Measurements from ENCODE around the gene SMIM23. TPM values are rescaled to one million over a fixed set of nuclear protein-coding genes. Genes with fewer than 3 reads are reported as not detected.

SMIM23 gene
- total and polyA plus RNA-seq, 5 experiments from 2014 or later, result not detected

GRCh38 chr5:171806976-171807747 is 21.5 kb downstream of the SMIM23 start:
- Mint-ChIP-seq H3K9me3 (peaks cover 0 to 19% (median 10%) of the 10 kb centered on the region in 9 donors), H3K27me3 (peaks cover 31 to 64% (median 39%) of the 10 kb centered on the region in 5 donors), H3K36me3 (peaks cover 0 to 20% (median 3%) of the 10 kb centered on the region in 3 donors), H3K4me3 (peak overlapping the region in 9 of 10 donors; percentile 12 to 62 (median 27)), H3K4me1 (peaks cover 1 to 12% (median 6%) of the 10 kb centered on the region in 4 donors), H3K27ac (no peak overlapping the region)
- POLR2A ChIA-PET, result interaction anchor here (0.7 kb wide), 1 partner anchor 11 kb away, joined by 4 read pairs; no protein-coding TSS in a partner anchor
- ATAC-seq (no peak), DNase-seq (no peak)

GRCh38 chr5:171808453-171808852 is 22.8 kb downstream of the SMIM23 start:
- Mint-ChIP-seq H3K27me3 (peaks cover 31 to 63% (median 37%) of the 10 kb centered on the region in 5 donors), H3K36me3 (peaks cover 0 to 27% (median 3%) of the 10 kb centered on the region in 3 donors), H3K9me3 (peaks cover 0 to 24% (median 12%) of the 10 kb centered on the region in 9 donors), H3K4me3 (no peak overlapping the region), H3K4me1 (peaks cover 1 to 12% (median 6%) of the 10 kb centered on the region in 4 donors), H3K27ac (no peak overlapping the region)
- ATAC-seq (no peak), DNase-seq (no peak)
- POLR2A ChIA-PET, result no interaction called here

- Mint-ChIP-seq H3K27ac (no peak overlapping the region), H3K4me3 (no peak overlapping the region), H3K36me3 (peaks cover 0 to 27% (median 3%) of the 10 kb centered on the region in 3 donors), H3K27me3 (peaks cover 31 to 58% (median 36%) of the 10 kb centered on the region in 5 donors), H3K9me3 (peaks cover 0 to 24% (median 12%) of the 10 kb centered on the region in 9 donors), H3K4me1 (peaks cover 1 to 12% (median 6%) of the 10 kb centered on the region in 4 donors)
- POLR2A ChIA-PET, result no interaction called here
- ATAC-seq (no peak), DNase-seq (no peak)
These were observed 23.3 kb downstream of the SMIM23 start for GRCh38 chr5:171808951-171809350.

GRCh38 chr5:171810227-171810626 is 24.6 kb downstream of the SMIM23 start:
- Mint-ChIP-seq H3K27me3 (peaks cover 24 to 45% (median 28%) of the 10 kb centered on the region in 5 donors), H3K9me3 (peaks cover 0 to 24% (median 12%) of the 10 kb centered on the region in 9 donors)
- ATAC-seq, result no peak

GRCh38 chr5:171813270-171813669 is 27.7 kb downstream of the SMIM23 start:
- ATAC-seq (no peak), DNase-seq (no peak)
- H3K27ac Mint-ChIP-seq, result no peak overlapping the region
- H3K27me3 Mint-ChIP-seq, result peaks cover 4 to 15% (median 10%) of the 10 kb centered on the region in 5 donors
- H3K9me3 Mint-ChIP-seq, result peaks cover 0 to 15% (median 9%) of the 10 kb centered on the region in 9 donors
- POLR2A ChIA-PET, result no interaction called here
- no peak overlapping the region for H3K4me3 Mint-ChIP-seq
- peaks cover 0 to 18% (median 1%) of the 10 kb centered on the region in 3 donors for H3K36me3 Mint-ChIP-seq
- no peaks in the 10 kb centered on the region for H3K4me1 Mint-ChIP-seq

More at GRCh38 chr5:171810227-171810626, 24.6 kb downstream of the SMIM23 start:
- peaks cover 1 to 12% (median 6%) of the 10 kb centered on the region in 4 donors for H3K4me1 Mint-ChIP-seq
- POLR2A ChIA-PET, result no interaction called here
- H3K4me3 Mint-ChIP-seq, result no peak overlapping the region
- H3K36me3 Mint-ChIP-seq, result peaks cover 0 to 27% (median 3%) of the 10 kb centered on the region in 3 donors
- DNase-seq, result no peak
- H3K27ac Mint-ChIP-seq, result no peak overlapping the region

GRCh38 chr5:171813813-171814490 is 28.3 kb downstream of the SMIM23 start:
- no peak for ATAC-seq
- POLR2A ChIA-PET, result no interaction called here
- Mint-ChIP-seq H3K9me3 (peaks cover 0 to 15% (median 6%) of the 10 kb centered on the region in 9 donors), H3K36me3 (peaks cover 0 to 18% (median 0%) of the 10 kb centered on the region in 3 donors), H3K27ac (no peak overlapping the region), H3K4me3 (no peak overlapping the region), H3K27me3 (peaks cover 2 to 11% (median 5%) of the 10 kb centered on the region in 5 donors), H3K4me1 (no peaks in the 10 kb centered on the region)
- no peak for DNase-seq

GRCh38 chr5:171816666-171817065 is 31.0 kb downstream of the SMIM23 start:
- Mint-ChIP-seq H3K4me1 (no peaks in the 10 kb centered on the region), H3K9me3 (peaks cover 0 to 8% (median 0%) of the 10 kb centered on the region in 9 donors), H3K27me3 (peaks cover 0 to 11% (median 2%) of the 10 kb centered on the region in 5 donors), H3K4me3 (no peak overlapping the region), H3K36me3 (peaks cover 0 to 11% (median 0%) of the 10 kb centered on the region in 3 donors), H3K27ac (no peak overlapping the region)
- POLR2A ChIA-PET, result no interaction called here
- ATAC-seq (no peak), DNase-seq (no peak)

GRCh38 chr5:171820561-171820960 is 34.9 kb downstream of the SMIM23 start:
- DNase-seq (no peak), ATAC-seq (no peak)
- H3K27me3 Mint-ChIP-seq, result peaks cover 0 to 11% (median 2%) of the 10 kb centered on the region in 5 donors
- H3K9me3 Mint-ChIP-seq, result no peaks in the 10 kb centered on the region
- no peaks in the 10 kb centered on the region for H3K4me1 Mint-ChIP-seq
- POLR2A ChIA-PET, result no interaction called here
- no peak overlapping the region for H3K4me3 Mint-ChIP-seq
- H3K27ac Mint-ChIP-seq, result no peak overlapping the region
- no peaks in the 10 kb centered on the region for H3K36me3 Mint-ChIP-seq

GRCh38 chr5:171821286-171821685 is 35.7 kb downstream of the SMIM23 start:
- Mint-ChIP-seq H3K9me3 (no peaks in the 10 kb centered on the region), H3K36me3 (no peaks in the 10 kb centered on the region), H3K4me1 (no peaks in the 10 kb centered on the region), H3K27me3 (peaks cover 0 to 11% (median 2%) of the 10 kb centered on the region in 5 donors), H3K27ac (no peak overlapping the region), H3K4me3 (no peak overlapping the region)
- ATAC-seq, result no peak
- no peak for DNase-seq
- POLR2A ChIA-PET, result no interaction called here

- Mint-ChIP-seq H3K9me3 (no peaks in the 10 kb centered on the region), H3K27me3 (peaks cover 0 to 12% (median 0%) of the 10 kb centered on the region in 5 donors), H3K36me3 (no peaks in the 10 kb centered on the region), H3K4me1 (no peaks in the 10 kb centered on the region), H3K4me3 (no peak overlapping the region), H3K27ac (no peak overlapping the region)
- POLR2A ChIA-PET, result no interaction called here
- ATAC-seq (no peak), DNase-seq (no peak)
These were observed 37.7 kb downstream of the SMIM23 start for GRCh38 chr5:171823269-171823668.

GRCh38 chr5:171825051-171825450 is 39.4 kb downstream of the SMIM23 start:
- Mint-ChIP-seq H3K27ac (no peak overlapping the region), H3K4me1 (no peaks in the 10 kb centered on the region), H3K9me3 (peaks cover 0 to 4% (median 1%) of the 10 kb centered on the region in 9 donors), H3K27me3 (peaks cover 0 to 10% (median 0%) of the 10 kb centered on the region in 5 donors), H3K36me3 (peaks cover 0 to 1% (median 0%) of the 10 kb centered on the region in 3 donors), H3K4me3 (no peak overlapping the region)
- POLR2A ChIA-PET, result no interaction called here
- DNase-seq (no peak), ATAC-seq (no peak)

- H3K27me3 Mint-ChIP-seq, result peaks cover 0 to 10% (median 0%) of the 10 kb centered on the region in 5 donors
- no peak overlapping the region for H3K4me3 Mint-ChIP-seq
- peaks cover 0 to 8% (median 2%) of the 10 kb centered on the region in 9 donors for H3K9me3 Mint-ChIP-seq
- DNase-seq (no peak), ATAC-seq (no peak)
- H3K36me3 Mint-ChIP-seq, result peaks cover 0 to 3% (median 0%) of the 10 kb centered on the region in 3 donors
- no peak overlapping the region for H3K27ac Mint-ChIP-seq
- POLR2A ChIA-PET, result no interaction called here
- H3K4me1 Mint-ChIP-seq, result no peaks in the 10 kb centered on the region
These were observed 40.5 kb downstream of the SMIM23 start for GRCh38 chr5:171826132-171826531.

GRCh38 chr5:171827162-171827561 is 41.5 kb downstream of the SMIM23 start:
- peaks cover 0 to 3% (median 3%) of the 10 kb centered on the region in 3 donors for H3K36me3 Mint-ChIP-seq
- no peak for ATAC-seq
- no peak overlapping the region for H3K27ac Mint-ChIP-seq
- POLR2A ChIA-PET, result no interaction called here
- peaks cover 0 to 10% (median 0%) of the 10 kb centered on the region in 5 donors for H3K27me3 Mint-ChIP-seq
- H3K4me3 Mint-ChIP-seq, result no peak overlapping the region
- H3K9me3 Mint-ChIP-seq, result peaks cover 0 to 18% (median 11%) of the 10 kb centered on the region in 9 donors
- no peak for DNase-seq
- H3K4me1 Mint-ChIP-seq, result no peaks in the 10 kb centered on the region
